Epithelial cell of umbilical artery (primary cell): Measurements from ENCODE around the gene CYSLTR1. TPM values are rescaled to one million over a fixed set of nuclear protein-coding genes. Genes with fewer than 3 reads are reported as not detected.

Experiments
- total RNA-seq: library from RNA; depleted of rRNA; stranded (reverse); fragments of >200 nt; gene quantifications from 2 replicates; pipeline ENCODE4 v1.2.3, GENCODE V29; 2014

Gene CYSLTR1, protein sequence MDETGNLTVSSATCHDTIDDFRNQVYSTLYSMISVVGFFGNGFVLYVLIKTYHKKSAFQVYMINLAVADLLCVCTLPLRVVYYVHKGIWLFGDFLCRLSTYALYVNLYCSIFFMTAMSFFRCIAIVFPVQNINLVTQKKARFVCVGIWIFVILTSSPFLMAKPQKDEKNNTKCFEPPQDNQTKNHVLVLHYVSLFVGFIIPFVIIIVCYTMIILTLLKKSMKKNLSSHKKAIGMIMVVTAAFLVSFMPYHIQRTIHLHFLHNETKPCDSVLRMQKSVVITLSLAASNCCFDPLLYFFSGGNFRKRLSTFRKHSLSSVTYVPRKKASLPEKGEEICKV
- total RNA-seq = not detected in 2 replicates

DNA sequence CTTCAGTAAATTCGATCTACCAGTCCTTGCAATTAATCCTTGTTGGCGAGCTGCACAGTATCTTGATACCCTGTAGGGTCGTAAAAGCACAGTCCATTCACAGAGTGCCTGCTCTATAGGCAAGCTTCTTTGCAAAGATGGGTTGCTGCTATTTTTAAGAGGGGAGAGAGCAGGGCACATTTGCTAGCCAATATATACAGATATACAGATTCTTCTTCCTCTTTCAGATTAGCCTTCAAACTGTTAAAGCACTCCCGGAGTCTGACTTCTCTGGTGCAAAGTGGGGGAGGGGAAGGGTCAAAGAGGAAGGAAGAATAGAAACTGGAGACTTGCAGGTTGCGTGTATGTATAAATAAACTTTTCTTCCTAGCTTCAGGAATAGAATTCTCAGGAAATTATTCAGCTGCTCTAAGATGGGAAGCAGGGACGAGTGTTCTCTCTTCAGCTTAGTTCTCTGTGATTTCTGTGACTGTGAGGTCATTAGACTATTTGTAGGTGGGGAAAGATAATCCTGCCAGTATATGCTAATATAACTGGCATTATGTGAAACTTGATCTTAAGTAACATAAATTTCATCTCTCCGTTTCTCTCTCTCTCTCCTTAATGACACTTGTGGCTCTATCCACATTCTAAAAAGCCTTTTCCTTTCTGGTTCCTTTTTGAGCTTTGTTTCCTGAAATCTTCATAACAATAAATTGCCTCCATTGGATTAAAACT is at the start of gene CYSLTR1:
CYSLTR1 (minus strand) TSS at position 242 of the 717 bp plus-strand sequence. CDS start 53,865 bp downstream, outside the sequence.

Other genes starting within 250 kb of the CYSLTR1 start
- 321 and 382 TPM in 2 replicates for gene PGK1, start 223.4 kb downstream of the CYSLTR1 start, total RNA-seq
- gene TAF9B, start 188.0 kb downstream of the CYSLTR1 start, total RNA-seq = 19.5 and 21.3 TPM in 2 replicates